K562 (cell line): ENCODE measurements around the gene EIF3I. TPM values are rescaled to one million over a fixed set of nuclear protein-coding genes. Genes with fewer than 3 reads are reported as not detected.

Experiments
- CBFA2T2 ChIP-seq: fragments of 450-650 bp; conservative IDR thresholded peaks from 2 replicates; pipeline ENCODE4 v1.6.1; 2017; ENCODE audit warnings: mild to moderate bottlenecking
- RAD51 ChIP-seq: fragments of 450-650 bp; IDR thresholded peaks from 2 replicates; pipeline ENCODE4 v1.7.1; 2016; ENCODE audit warnings: low read depth, mild to moderate bottlenecking, borderline replicate concordance
- ZBTB11 ChIP-seq, 3 experiments: fragments of 200-800 bp in 1 of 3; fragments of 250-450 bp in 1 of 3; fragments of 450-650 bp in 1 of 3; sonication (Bioruptor Pico) in 1 of 3; sonication (Bioruptor generic) in 1 of 3; formaldehyde crosslinking in 1 of 3; IDR thresholded peaks; 2 replicates each; pipeline versions ENCODE4 v1.6.1 to v1.8.0; 2016 to 2022; ENCODE audit warnings: mild to moderate bottlenecking in 2 of 3, missing genetic modification characterization in 2 of 3, missing compliant biosample characterization in 1 of 3, moderate library complexity in 1 of 3
- ZNF778 ChIP-seq: fragments of 450-650 bp; formaldehyde crosslinking; IDR thresholded peaks from 2 replicates; pipeline ENCODE4 v1.4.0; 2020; ENCODE audit warnings: mild to moderate bottlenecking, moderate library complexity
- polyA plus RNA-seq, 8 experiments: library from polyadenylated mRNA; depleted of rRNA in 4 of 8; stranded (reverse) in 5 of 8; unstranded in 3 of 8; fragments of >200 nt; fragmentation: Nextera tagmentation in 2 of 8; fragmentation: Illumina TruSeq in 1 of 8; extraction: Ambion mirVana in 2 of 8; extraction: Trizol in 1 of 8; gene quantifications; 2 replicates each; pipeline versions ENCODE4 v1.2.1 to v1.2.3, GENCODE V29; 2011 to 2014; ENCODE audit warnings: inconsistent platforms in 1 of 8, missing spikeins in 1 of 8
- total RNA-seq, 7 experiments: library from RNA; depleted of rRNA in 6 of 7; stranded (reverse); fragments of >200 nt in 6 of 7; fragmentation: Illumina TruSeq in 2 of 7; extraction: Trizol in 2 of 7; gene quantifications; 2 replicates each; pipeline versions ENCODE4 v1.2.1 to v1.2.3, GENCODE V29; 2011 to 2021; ENCODE audit warnings: low replicate concordance in 1 of 7

Gene EIF3I
- total and polyA plus RNA-seq, 9 of the 15 experiments (the other 6 are each of a cell fraction or from before 2014, with no cell fraction given) = 414 to 1,526 (median 635) TPM

GRCh38 chr1:32249831-32250525, 27.8 kb downstream of the EIF3I start (continued):
- TF ChIP-seq ZBTB11 (CRISPR knock-in tag; IDR thresholded peaks at IDR 0.05) (no peak), RAD51 (no peak), ZNF778 (CRISPR knock-in tag) (no peak), CBFA2T2 (0 out of 2 replicates have a peak, but pooled peaks have one; percentile 10)
- TF ChIP-seq, all 486 proteins: peak for 4
